Right lung (tissue), 5 donors: Measurements from ENCODE around the gene JPH3. TPM values are rescaled to one million over a fixed set of nuclear protein-coding genes. Genes with fewer than 3 reads are reported as not detected.

Experiments used
- DNase-seq, 2 donors: peaks; one replicate each; pipeline ENCODE4 v3.0.0-alpha.2; 2013
- polyA plus RNA-seq, 5 donors: library from polyadenylated mRNA; unstranded; fragments of 120-200 nt; gene quantifications; one replicate each; pipeline versions ENCODE4 v1.2.1 to v1.2.3, GENCODE V29; 2013; ENCODE audit warnings: inconsistent platforms in 1 of 5, low replicate concordance in 1 of 5; ENCODE audit not compliant: insufficient read length in 5 of 5, insufficient read depth in 1 of 5

JPH3 gene
- polyA plus RNA-seq, 5 donors: 0.69 to 1.5 (median 1.1) TPM

DNA sequence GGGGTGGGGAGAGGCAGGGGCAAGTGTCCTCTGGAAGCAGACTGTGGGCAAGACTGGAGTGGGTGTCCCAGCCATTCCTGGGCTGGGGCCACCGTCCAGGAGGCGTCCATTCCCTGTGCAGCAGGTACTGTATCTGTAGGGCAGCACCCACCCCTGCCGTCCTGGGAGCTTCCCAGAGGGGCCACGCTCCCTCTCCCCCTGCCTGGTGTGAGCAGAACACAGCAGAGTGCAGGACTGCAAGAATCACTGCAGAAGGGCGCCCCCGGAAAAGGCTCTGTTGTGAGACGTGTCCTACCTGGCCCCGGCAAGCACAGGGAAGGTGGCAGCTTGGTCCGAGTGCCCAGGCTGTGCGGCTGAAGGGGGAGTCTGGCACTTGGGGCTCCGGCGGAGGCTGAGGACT is 93.2 kb downstream of the JPH3 start:
- no peak for DNase-seq

DNA sequence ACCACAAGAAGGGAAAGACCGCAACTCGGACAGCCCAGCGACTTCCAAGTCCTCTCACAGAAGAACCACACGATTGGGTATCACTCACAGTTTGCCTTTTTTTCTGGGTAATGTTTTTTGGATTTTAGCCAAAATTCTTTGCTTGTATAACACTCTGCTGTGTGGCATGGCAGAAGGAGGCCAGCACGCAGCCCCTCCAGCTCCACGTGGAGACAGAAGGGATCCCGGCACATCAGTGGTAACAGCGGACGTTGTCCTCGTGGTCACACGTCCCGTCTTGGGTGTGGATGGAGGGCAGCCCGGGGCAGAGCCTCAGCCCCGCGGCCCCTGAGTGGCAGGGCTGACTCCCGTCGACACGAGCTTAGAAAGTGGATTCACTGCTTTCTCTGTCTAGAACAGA is 94.4 kb downstream of the JPH3 start:
- DNase-seq: no peak

DNA sequence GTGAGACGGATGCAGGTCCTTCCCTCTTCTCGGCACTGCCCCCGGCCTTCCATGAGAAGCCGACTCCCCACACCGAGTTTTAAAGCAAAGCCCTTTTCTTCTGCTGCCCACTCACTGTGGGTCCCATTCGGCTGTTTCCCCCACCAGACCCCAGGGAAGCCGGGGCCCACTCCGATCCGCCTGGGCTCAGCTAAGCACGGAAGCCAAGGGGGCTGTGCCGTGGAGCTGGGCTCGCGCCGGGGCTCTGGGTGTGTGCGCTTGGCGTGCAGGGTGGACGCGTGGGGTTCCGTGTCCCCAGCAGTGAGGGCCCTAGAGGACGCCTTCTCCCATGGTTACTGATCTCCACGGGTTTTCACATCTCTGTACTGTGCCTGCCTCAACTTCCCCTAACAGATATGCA is 94.9 kb downstream of the JPH3 start:
- no peak for DNase-seq

GRCh38 chr16:87697792-87698191 is 95.5 kb downstream of the JPH3 start:
- no peak for DNase-seq

- DNase-seq: no peak
These were observed 95.9 kb downstream of the JPH3 start for GRCh38 chr16:87698241-87698640.

GRCh38 chr16:87698676-87699199 is 96.4 kb downstream of the JPH3 start:
- DNase-seq: no peak

GRCh38 chr16:87700406-87701077 is 98.2 kb downstream of the JPH3 start:
- DNase-seq: no peak

DNA sequence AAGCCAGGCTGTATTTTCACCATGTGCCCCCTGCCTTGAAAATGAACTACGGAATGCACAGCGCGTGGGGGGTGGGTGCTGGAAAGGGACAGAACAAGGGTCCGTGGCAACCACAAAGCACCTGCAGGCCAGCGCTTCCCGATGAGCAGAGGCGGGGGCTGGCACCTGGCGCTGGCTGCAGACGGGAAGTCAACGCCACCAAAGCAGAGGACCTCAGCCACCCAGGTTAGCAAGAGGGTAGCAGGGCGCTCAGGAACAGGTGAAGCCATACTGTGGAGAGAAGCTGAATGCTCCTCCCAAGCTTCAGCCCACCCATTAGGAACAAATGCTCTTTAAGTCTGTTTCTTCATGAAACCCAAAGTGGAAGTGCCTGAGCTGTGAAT is 98.8 kb downstream of the JPH3 start:
- DNase-seq: no peak

- no peak for DNase-seq
These were observed 99.2 kb downstream of the JPH3 start for GRCh38 chr16:87701505-87701921.

- no peak for DNase-seq
These were observed 100.1 kb downstream of the JPH3 start for GRCh38 chr16:87702325-87702811.

DNA sequence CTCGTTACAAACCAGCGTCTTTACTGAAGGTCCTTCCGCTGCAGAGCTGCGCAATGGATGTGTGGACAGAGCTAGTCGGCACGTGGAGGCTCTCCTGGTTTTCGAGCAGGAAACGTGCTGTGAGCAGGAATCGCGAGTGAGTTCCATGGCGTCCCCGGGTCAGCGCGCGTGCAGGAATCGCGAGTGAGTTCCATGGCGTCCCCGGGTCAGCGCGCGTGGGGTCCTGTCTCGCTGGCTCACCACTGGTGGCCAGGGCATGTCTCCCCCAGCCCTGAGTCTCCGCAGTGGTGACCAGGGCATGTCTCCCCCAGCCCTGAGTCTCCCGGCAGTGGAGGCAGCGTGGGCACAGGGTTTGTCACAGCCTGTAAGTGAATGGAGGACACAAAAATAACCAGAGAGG is 100.8 kb downstream of the JPH3 start:
- no peak for DNase-seq

DNA sequence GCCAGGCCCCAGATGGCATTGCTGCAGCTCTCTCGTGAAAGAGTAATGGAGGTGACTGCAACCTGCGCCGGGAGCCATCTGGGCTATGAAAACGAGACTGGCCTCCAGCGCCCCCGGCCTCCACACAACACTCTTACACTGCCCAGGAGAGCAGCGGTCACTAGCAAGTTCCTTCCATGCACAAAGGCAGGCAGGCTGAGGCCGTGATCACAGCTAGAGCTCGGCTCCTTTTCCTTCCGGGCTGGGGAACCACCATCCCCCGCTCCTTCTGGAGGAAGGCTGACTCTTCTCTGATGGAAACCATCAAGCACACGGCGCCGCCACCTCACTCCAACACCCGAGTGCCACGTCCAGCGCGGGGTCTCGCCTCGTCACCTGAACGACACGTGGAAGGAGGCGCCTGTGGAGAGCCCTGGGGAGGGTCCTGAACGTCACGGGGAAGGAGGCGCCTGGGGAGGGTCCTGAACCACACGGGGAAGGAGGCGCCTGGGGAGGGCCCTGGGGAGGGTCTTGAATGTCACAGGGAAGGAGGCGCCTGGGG is 101.6 kb downstream of the JPH3 start:
- no peak for DNase-seq

DNA sequence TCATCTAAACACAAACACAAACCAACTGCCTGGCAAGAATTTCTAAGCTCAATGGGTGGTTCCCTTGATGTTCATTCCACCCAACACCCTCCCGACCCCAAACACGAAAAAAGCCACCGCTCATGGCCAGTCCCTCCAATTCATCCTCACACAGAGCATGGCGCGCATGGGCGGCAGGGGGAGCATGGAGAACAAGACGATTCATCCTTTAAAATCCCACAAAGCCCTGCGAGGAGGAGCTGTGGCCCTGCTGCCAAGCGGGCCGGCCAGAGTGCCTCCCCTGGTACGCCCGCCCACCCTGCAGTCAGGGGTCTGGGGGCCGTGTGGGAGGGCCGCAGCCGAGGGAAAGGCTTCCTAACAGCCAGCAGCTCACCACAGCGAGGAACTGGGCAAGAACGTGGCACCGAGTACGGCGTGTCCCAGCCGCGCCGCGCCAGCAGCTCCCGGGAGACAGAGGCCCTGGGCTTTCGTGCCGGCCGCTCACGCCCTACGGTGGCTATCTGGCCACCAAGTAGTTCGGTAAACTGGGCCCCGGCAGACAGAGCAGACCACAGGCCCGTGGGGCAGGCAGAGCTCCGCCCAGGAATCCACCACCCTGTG is 102.5 kb downstream of the JPH3 start:
- no peak for DNase-seq

DNA sequence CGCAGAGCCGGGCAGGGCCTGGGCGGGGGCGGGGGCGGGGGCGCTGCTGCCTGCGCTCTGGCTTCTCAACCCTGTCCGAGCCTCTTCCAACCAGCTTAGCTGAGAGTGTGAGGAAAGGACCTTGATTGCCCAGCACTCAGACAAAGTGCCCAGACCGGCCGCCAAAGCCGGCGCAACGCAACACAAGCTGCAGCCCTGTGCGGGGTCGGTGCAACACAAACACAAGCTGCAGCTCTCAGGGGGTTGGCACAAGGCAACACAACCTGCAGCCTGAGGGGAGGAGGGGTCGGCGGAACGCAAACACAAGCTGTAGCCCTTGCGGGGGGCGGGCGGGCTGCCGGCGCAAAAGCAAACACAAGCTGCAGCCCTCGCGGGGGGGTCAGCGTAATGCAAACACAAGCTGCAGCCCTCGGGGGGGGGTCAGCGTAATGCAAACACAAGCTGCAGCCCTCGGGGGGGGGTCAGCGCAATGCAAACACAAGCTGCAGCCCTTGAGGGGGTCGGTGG is 103.5 kb downstream of the JPH3 start:
- DNase-seq: no peak

DNA sequence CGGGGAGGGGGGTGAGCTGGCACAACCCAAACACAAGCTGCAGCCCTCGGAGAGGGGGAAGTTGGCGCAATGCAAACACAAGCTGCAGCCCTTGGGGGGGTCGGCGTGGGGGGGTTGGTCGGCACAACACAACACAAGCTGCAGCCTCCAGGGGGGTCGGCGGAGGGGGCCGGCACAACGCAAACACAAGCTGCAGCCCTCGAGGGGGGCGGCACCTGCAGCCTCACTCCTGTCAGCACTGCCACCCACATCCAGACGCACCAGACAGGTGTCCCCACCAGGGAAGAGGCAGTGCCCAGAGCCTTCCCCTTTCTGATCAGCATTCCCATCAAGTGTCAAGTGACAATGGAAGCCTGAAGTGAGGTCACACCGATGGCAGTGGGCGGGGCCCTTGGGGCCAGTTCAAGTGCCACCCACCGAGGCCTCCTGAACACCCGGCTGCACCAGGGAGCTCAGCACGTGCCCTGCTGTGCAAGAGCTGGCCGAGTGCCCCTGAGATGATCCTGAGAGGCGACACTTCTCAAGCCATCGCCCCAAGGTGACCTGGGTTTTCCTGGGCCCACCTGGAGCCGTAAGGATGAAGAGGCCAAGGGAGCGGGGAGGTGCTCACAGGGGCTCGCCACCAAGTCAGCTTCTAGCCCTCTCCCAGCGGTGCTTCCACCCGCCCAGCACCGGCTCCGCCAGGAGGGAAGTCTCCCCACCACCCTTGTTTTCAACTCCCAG is 104.1 kb downstream of the JPH3 start:
- no peak for DNase-seq

GRCh38 chr16:87707097-87707496 is 104.8 kb downstream of the JPH3 start:
- no peak for DNase-seq

DNA sequence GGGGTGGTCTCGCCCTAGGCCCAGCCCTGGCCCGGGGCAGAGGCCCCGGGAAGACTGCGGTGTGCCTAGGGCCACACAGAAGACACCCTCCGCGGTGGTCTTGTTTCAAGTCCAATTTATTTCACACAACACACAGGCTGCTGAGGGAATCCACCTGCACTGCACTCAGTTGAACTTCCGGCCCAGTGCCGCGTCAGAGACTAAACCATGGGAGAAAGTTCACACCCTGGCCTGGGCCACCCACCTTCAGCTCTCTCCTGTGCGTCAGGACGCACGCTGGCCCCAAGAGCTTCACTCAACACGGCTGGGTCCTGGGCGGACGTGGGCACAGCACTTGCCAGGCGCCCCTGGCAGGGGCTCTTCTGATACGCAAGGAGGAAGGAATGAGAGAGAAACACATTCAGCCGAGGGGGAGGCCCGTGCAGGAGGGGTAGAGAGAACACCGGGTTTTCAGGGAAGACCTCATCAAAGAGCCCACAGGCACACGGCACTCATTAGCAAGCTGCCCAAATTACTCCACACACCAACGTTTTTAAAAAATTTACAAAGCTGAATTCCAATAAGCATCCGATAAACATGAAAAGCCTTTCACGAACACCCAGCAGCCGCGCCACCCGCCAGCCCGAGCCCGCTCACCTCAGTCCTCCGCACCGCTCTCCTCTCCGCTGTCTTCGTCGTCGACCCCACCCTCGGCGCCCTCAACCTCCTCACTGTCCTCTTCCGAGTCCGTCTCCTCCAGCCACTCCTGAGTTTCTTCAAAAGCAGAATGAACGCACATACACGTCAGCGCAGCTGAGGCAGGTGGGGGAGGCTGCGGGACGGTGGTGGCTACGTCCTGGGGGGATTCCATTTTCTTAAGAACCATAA is 105.6 kb downstream of the JPH3 start:
- DNase-seq: no peak

GRCh38 chr16:87708881-87709638 is 106.8 kb downstream of the JPH3 start:
- no peak for DNase-seq

- no peak for DNase-seq
These were observed 107.4 kb downstream of the JPH3 start for GRCh38 chr16:87709677-87710076.

DNA sequence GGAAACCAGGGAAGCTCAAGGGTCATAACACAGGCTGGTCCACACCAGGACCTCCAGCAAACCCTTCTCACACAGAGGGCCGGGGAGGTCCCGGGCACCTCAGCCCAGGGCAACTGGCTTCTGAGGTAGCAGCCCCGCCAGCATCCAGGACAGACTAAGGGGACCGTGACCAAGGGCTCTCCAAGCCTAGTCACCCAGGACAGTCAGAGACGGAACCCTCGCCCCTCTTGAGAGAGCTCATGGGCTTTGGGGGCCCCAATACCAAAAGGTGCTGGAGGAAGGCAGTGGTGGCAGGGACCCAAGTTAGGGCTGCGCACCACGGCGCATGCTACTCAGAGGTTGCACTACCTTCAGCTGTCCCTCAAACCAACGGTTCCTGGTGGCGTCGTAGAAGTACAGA is 108.6 kb downstream of the JPH3 start:
- DNase-seq: no peak
